ENCODE data around the gene AP3D1.

Gene AP3D1

DNA sequence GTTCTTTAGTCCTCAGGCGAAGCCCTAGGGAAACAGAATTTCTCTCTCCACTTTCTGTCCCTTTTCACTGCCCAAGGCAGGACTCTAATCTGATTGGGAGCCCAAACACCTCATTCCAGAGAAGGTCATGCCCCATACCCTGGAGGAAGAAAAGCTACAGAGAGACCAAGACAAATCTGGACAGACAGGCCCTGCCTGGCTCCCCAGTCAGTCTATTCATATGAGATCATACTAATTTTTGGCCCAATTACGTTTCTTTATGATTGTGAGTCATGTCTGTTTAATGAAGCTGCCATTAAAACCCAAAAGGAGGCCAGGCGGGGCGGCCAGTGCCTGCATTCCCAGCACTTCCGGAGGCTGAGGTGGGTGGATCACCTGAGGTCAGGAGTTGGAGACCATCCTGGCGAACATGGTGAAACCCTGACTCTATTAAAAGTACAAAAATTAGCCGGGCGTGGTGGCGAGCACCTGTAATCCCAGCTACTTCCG, 3.3 kb upstream of the AP3D1 start:
- Histone ChIP-seq H3K27ac (no peak overlapping the region), H3K36me3 (replicated peaks) (no peaks in the 10 kb centered on the region), H3K4me3 (ENCODE audit: low read depth, low read length) (no peak overlapping the region), H3K27me3 (replicated peaks) (no peaks in the 10 kb centered on the region)
- no peak for DNase-seq
- no peak for TF ChIP-seq CTCF (IDR thresholded peaks at IDR 0.05; ENCODE audit: low read depth, low read length, missing control alignments)
- in situ Hi-C loops (cut with HindIII; ENCODE audit: low pct_ligation_motif_present, low sequenced_read_pairs), result no loop called here

DNA sequence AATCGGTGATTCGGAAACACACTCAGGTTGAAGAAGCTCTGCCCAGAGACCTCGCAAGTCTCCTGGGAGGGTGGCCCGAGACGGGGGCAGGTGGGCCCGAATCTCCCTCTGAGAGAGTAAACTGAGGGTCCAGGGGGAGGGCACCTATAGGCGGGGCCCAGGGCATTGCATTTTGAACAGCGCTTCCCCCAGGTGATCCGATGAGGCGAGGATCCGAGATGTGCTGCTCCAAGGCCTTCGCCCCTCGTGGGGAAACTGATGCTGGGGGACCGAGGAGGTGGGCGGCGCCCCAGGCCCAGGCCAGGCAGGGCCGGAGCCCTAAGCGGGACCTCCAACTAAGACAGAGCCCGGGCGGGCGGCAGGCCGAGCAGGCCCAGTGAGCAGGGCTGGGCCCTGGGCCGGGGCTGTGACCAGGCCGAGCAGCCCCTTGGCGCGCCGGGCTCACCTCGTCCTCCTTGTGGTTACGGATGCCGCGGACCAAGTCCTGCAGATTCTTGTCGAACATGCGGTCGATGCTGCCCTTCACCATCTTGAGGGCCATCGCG, 500 bp downstream of the AP3D1 start:
- in situ Hi-C loops (cut with HindIII; ENCODE audit: low pct_ligation_motif_present, low sequenced_read_pairs), result no loop called here
- peaks cover 3% of the 10 kb centered on the region for H3K36me3 ChIP-seq (replicated peaks)
- peak overlapping the region; percentile 90 for H3K4me3 ChIP-seq (ENCODE audit: low read depth, low read length)
- no peaks in the 10 kb centered on the region for H3K27me3 ChIP-seq (replicated peaks)
- no peak for DNase-seq
- H3K27ac ChIP-seq, result peak overlapping the region; percentile 81
- no peak for TF ChIP-seq CTCF (IDR thresholded peaks at IDR 0.05; ENCODE audit: low read depth, low read length, missing control alignments)

GRCh38 chr19:2149980-2150793, 1.2 kb downstream of the AP3D1 start:
- peak overlapping the region; percentile 90 for H3K4me3 ChIP-seq (ENCODE audit: low read depth, low read length)
- in situ Hi-C loops (cut with HindIII; ENCODE audit: low pct_ligation_motif_present, low sequenced_read_pairs), result no loop called here
- no peaks in the 10 kb centered on the region for H3K27me3 ChIP-seq (replicated peaks)
- peaks cover 3% of the 10 kb centered on the region for H3K36me3 ChIP-seq (replicated peaks)
- H3K27ac ChIP-seq, result peak overlapping the region; percentile 81
- TF ChIP-seq CTCF (IDR thresholded peaks at IDR 0.05; ENCODE audit: low read depth, low read length, missing control alignments), result no peak
- DNase-seq, result no peak

DNA sequence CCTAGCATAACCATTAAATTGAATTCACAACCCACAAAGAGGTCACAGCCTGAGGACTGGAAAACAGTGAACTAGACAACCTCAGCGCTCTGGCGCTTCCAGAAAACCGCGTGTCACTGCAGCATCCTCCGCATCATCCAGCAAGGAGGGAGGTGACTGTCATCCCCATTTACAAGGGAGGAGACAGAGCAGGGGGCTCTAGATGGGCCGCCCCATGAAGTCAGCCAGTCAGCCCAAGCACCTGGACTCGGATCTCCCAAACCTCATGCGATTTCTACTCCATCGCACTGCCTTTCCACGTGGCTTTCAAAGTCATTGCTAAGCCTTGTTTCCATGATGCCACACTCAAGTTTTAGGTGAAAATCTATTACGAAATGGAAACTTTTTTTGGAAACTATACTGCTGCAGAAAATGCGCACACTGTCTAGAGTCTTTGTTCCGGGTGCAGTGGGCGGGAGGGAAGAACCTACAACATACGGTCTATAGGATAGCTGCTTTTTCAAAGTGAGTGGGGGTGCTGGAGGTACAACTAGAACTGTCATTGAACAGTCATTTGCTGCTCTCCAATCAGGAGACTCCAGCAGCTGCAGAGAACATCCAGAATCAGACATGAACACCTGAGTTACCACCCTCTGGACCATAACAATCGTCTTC, 2.8 kb downstream of the AP3D1 start:
- H3K36me3 ChIP-seq (replicated peaks), result peaks cover 3% of the 10 kb centered on the region
- H3K27ac ChIP-seq, result no peak overlapping the region
- in situ Hi-C loops (cut with HindIII; ENCODE audit: low pct_ligation_motif_present, low sequenced_read_pairs), result no loop called here
- no peak overlapping the region for H3K4me3 ChIP-seq (ENCODE audit: low read depth, low read length)
- no peak for DNase-seq
- H3K27me3 ChIP-seq (replicated peaks), result no peaks in the 10 kb centered on the region
- no peak for TF ChIP-seq CTCF (IDR thresholded peaks at IDR 0.05; ENCODE audit: low read depth, low read length, missing control alignments)

DNA sequence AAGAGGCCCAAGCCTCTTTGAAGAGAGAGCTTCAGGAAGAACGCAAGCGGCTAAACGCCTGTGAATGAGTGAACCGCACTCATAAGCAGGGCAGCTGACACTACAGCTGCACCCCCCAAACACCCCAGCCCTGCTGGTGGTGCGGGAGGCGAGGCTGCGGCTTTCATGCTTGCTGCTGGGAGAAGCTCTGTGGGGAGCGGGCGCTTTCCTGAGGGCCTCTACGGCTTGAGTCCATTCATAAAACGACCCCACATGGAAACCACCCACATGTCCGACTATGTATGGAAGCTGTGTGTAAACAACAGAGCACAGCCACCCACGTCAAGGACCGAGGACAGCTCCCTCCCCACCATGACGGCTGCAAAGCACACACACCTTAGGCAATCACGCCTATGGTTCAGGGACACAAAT, 5.5 kb downstream of the AP3D1 start:
- H3K27me3 ChIP-seq (replicated peaks), result no peaks in the 10 kb centered on the region
- no peak overlapping the region for H3K4me3 ChIP-seq (ENCODE audit: low read depth, low read length)
- TF ChIP-seq CTCF (IDR thresholded peaks at IDR 0.05; ENCODE audit: low read depth, low read length, missing control alignments), result no peak
- H3K27ac ChIP-seq, result no peak overlapping the region
- H3K36me3 ChIP-seq (replicated peaks), result peaks cover 7% of the 10 kb centered on the region
- no peak for DNase-seq
- in situ Hi-C loops (cut with HindIII; ENCODE audit: low pct_ligation_motif_present, low sequenced_read_pairs), result no loop called here

Data from brain microvascular endothelial cell (primary cell).